ENCODE results near the gene ABCA5. TPM values are rescaled to one million over a fixed set of nuclear protein-coding genes. Genes with fewer than 3 reads are reported as not detected.

The ABCA5 gene
- polyA plus RNA-seq, 1 donor (not counting 4 experiments of a cell fraction or from before 2014, with no cell fraction given), result 11.1 TPM

GRCh38 chr17:69333561-69333960, 6.6 kb upstream of the ABCA5 start:
- Histone ChIP-seq H3K4me2 (ENCODE audit: control insufficient read depth, extremely low read depth, insufficient read depth, low read depth, low read length) (no peak overlapping the region), H3K4me3 (ENCODE audit: control insufficient read depth in 2 of 3, extremely low read depth in 1 of 3, insufficient read depth in 2 of 3, low read depth in 1 of 3, low read length in 3 of 3) (no peak overlapping the region), H3K9me3 (ENCODE audit: control insufficient read depth, low read depth, low read length) (no peaks in the 10 kb centered on the region), H3K36me3 (ENCODE audit: control insufficient read depth in 2 of 2, extremely low read depth in 1 of 2, insufficient read depth in 2 of 2, low read length in 2 of 2) (no peaks in the 10 kb centered on the region), H3K27ac (ENCODE audit: control insufficient read depth, insufficient read depth, low read length) (no peak overlapping the region), H3K9me1 (ENCODE audit: control insufficient read depth, extremely low read depth, insufficient read depth, low read length) (no peaks in the 10 kb centered on the region), H3K79me2 (ENCODE audit: control insufficient read depth, insufficient read depth, low read length) (no peaks in the 10 kb centered on the region), H3K27me3 (ENCODE audit: control insufficient read depth, extremely low read depth, insufficient read depth, low read length) (no peaks in the 10 kb centered on the region), H3K4me1 (ENCODE audit: control insufficient read depth, extremely low read depth, insufficient read depth, low read length) (no peaks in the 10 kb centered on the region), H2AFZ (ENCODE audit: control insufficient read depth, low read length) (no peak overlapping the region), H3K9ac (ENCODE audit: control insufficient read depth, extremely low read depth, insufficient read depth, low read length) (no peak overlapping the region), H4K20me1 (ENCODE audit: control insufficient read depth, extremely low read depth, insufficient read depth, low read length) (no peaks in the 10 kb centered on the region)
- DNase-seq (ENCODE audit: low read depth, low spot score), result no peak
- TF ChIP-seq CTCF (optimal IDR thresholded peaks at IDR 0.05 in 1 of 3, IDR thresholded peaks at IDR 0.05 in 1 of 3, conservative IDR thresholded peaks at IDR 0.05 in 1 of 3; ENCODE audit: extremely low read depth in 1 of 3, insufficient read depth in 2 of 3, low read length in 3 of 3) (no peak), EZH2 (IDR thresholded peaks at IDR 0.05; ENCODE audit: low read length) (no peak)
- no peak for FAIRE-seq
- dilution Hi-C loops (cut with MboI; ENCODE audit: extremely low pct_ligation_motif_present, low sequenced_read_pairs), result no loop called here

- H3K9me1 ChIP-seq (ENCODE audit: control insufficient read depth, extremely low read depth, insufficient read depth, low read length), result no peaks in the 10 kb centered on the region
- H3K27me3 ChIP-seq (ENCODE audit: control insufficient read depth, extremely low read depth, insufficient read depth, low read length), result no peaks in the 10 kb centered on the region
- no peaks in the 10 kb centered on the region for H3K4me1 ChIP-seq (ENCODE audit: control insufficient read depth, extremely low read depth, insufficient read depth, low read length)
- no peak for FAIRE-seq
- H3K9me3 ChIP-seq (ENCODE audit: control insufficient read depth, low read depth, low read length), result no peaks in the 10 kb centered on the region
- TF ChIP-seq CTCF (optimal IDR thresholded peaks at IDR 0.05 in 1 of 3, IDR thresholded peaks at IDR 0.05 in 1 of 3, conservative IDR thresholded peaks at IDR 0.05 in 1 of 3; ENCODE audit: extremely low read depth in 1 of 3, insufficient read depth in 2 of 3, low read length in 3 of 3) (no peak), EZH2 (IDR thresholded peaks at IDR 0.05; ENCODE audit: low read length) (no peak)
- no peaks in the 10 kb centered on the region for H3K36me3 ChIP-seq (ENCODE audit: control insufficient read depth in 2 of 2, extremely low read depth in 1 of 2, insufficient read depth in 2 of 2, low read length in 2 of 2)
- H4K20me1 ChIP-seq (ENCODE audit: control insufficient read depth, extremely low read depth, insufficient read depth, low read length), result no peaks in the 10 kb centered on the region
- dilution Hi-C loops (cut with MboI; ENCODE audit: extremely low pct_ligation_motif_present, low sequenced_read_pairs), result no loop called here
- H3K4me3 ChIP-seq (ENCODE audit: control insufficient read depth in 2 of 3, extremely low read depth in 1 of 3, insufficient read depth in 2 of 3, low read depth in 1 of 3, low read length in 3 of 3), result no peak overlapping the region
- no peak overlapping the region for H3K9ac ChIP-seq (ENCODE audit: control insufficient read depth, extremely low read depth, insufficient read depth, low read length)
- no peaks in the 10 kb centered on the region for H3K79me2 ChIP-seq (ENCODE audit: control insufficient read depth, insufficient read depth, low read length)
- no peak overlapping the region for H3K4me2 ChIP-seq (ENCODE audit: control insufficient read depth, extremely low read depth, insufficient read depth, low read depth, low read length)
- H3K27ac ChIP-seq (ENCODE audit: control insufficient read depth, insufficient read depth, low read length), result no peak overlapping the region
- DNase-seq (ENCODE audit: low read depth, low spot score), result no peak
- H2AFZ ChIP-seq (ENCODE audit: control insufficient read depth, low read length), result no peak overlapping the region
Observed at GRCh38 chr17:69331756-69332155, 4.8 kb upstream of the ABCA5 start.

Data from keratinocyte (primary cell).